Measurements from ENCODE around the gene DNLZ. TPM values are rescaled to one million over a fixed set of nuclear protein-coding genes. Genes with fewer than 3 reads are reported as not detected.

Gene DNLZ
- total and polyA plus RNA-seq, 5 donors from 2014 or later, result 25.5 to 67.9 (median 57.6) TPM

- Histone ChIP-seq H3K4me3 (ENCODE audit: low read depth, low read length) (no peak overlapping the region), H3K27ac (ENCODE audit: insufficient read depth, low read length, poor library complexity, severe bottlenecking) (no peak overlapping the region), H3K27me3 (ENCODE audit: control insufficient read depth, insufficient read depth, low read length) (no peaks in the 10 kb centered on the region), H3K4me1 (ENCODE audit: control insufficient read depth, insufficient read depth, low read length, poor library complexity, severe bottlenecking) (peaks cover 14% of the 10 kb centered on the region), H3K36me3 (ENCODE audit: control insufficient read depth, insufficient read depth, low read length) (no peaks in the 10 kb centered on the region), H3K9me3 (ENCODE audit: control insufficient read depth in 2 of 2, low read length in 2 of 2) (no peaks in the 10 kb centered on the region)
- no peaks in the 10 kb centered on the region for H3K27me3 Mint-ChIP-seq
- H3K9me3 Mint-ChIP-seq, result no peaks in the 10 kb centered on the region
- ATAC-seq (ENCODE audit: low read depth in 2 of 2), result no peak
- H3K27ac Mint-ChIP-seq, result peak overlapping the region in 1 of 3 donors; percentile 32
- H3K4me1 Mint-ChIP-seq, result peaks cover 0 to 5% (median 2%) of the 10 kb centered on the region in 4 donors
- no peaks in the 10 kb centered on the region for H3K36me3 Mint-ChIP-seq
- no peak for DNase-seq
- peak overlapping the region in 1 of 4 donors; percentile 79 for H3K4me3 Mint-ChIP-seq
Observed at GRCh38 chr9:136328011-136328621, 35.4 kb downstream of the DNLZ start.

- no peaks in the 10 kb centered on the region for H3K9me3 ChIP-seq (ENCODE audit: control insufficient read depth in 2 of 2, low read length in 2 of 2)
- Mint-ChIP-seq H3K36me3 (no peaks in the 10 kb centered on the region), H3K27ac (peak within 1 kb of the TSS in 1 of 3 donors; percentile 32), H3K27me3 (no peaks in the 10 kb centered on the region), H3K4me1 (peaks cover 0 to 5% (median 2%) of the 10 kb centered on the region in 4 donors), H3K4me3 (peak within 1 kb of the TSS in 2 of 4 donors; percentile 68 to 74), H3K9me3 (no peaks in the 10 kb centered on the region)
- peak in 2 of 3 donors; percentile 17 to 40 for DNase-seq
- no peak within 1 kb of the TSS for H3K27ac ChIP-seq (ENCODE audit: insufficient read depth, low read length, poor library complexity, severe bottlenecking)
- ATAC-seq (ENCODE audit: low read depth in 2 of 2), result peak in 1 of 2 donors; percentile 39
- no peak within 1 kb of the TSS for H3K4me3 ChIP-seq (ENCODE audit: low read depth, low read length)
- H3K27me3 ChIP-seq (ENCODE audit: control insufficient read depth, insufficient read depth, low read length), result no peaks in the 10 kb centered on the region
- no peaks in the 10 kb centered on the region for H3K36me3 ChIP-seq (ENCODE audit: control insufficient read depth, insufficient read depth, low read length)
- peaks cover 14% of the 10 kb centered on the region for H3K4me1 ChIP-seq (ENCODE audit: control insufficient read depth, insufficient read depth, low read length, poor library complexity, severe bottlenecking)
Observed at GRCh38 chr9:136327304-136327974, 36.1 kb downstream of the DNLZ start, which contains the start of gene GPSM1. TSS of gene GPSM1 (plus strand) at chr9:136327539. CDS start at chr9:136327696, 157 bp downstream.

- peaks cover 14% of the 10 kb centered on the region for H3K4me1 ChIP-seq (ENCODE audit: control insufficient read depth, insufficient read depth, low read length, poor library complexity, severe bottlenecking)
- no peak for DNase-seq
- peaks cover 4% of the 10 kb centered on the region for H3K27me3 Mint-ChIP-seq
- H3K27me3 ChIP-seq (ENCODE audit: control insufficient read depth, insufficient read depth, low read length), result no peaks in the 10 kb centered on the region
- no peaks in the 10 kb centered on the region for H3K9me3 Mint-ChIP-seq
- no peak overlapping the region for H3K4me3 ChIP-seq (ENCODE audit: low read depth, low read length)
- peaks cover 0 to 5% (median 2%) of the 10 kb centered on the region in 4 donors for H3K4me1 Mint-ChIP-seq
- no peak overlapping the region for H3K27ac Mint-ChIP-seq
- H3K9me3 ChIP-seq (ENCODE audit: control insufficient read depth in 2 of 2, low read length in 2 of 2), result no peaks in the 10 kb centered on the region
- ATAC-seq (ENCODE audit: low read depth in 2 of 2), result no peak
- H3K36me3 Mint-ChIP-seq, result no peaks in the 10 kb centered on the region
- H3K27ac ChIP-seq (ENCODE audit: insufficient read depth, low read length, poor library complexity, severe bottlenecking), result no peak overlapping the region
- H3K4me3 Mint-ChIP-seq, result peak overlapping the region in 2 of 4 donors; percentile 68 to 74
- H3K36me3 ChIP-seq (ENCODE audit: control insufficient read depth, insufficient read depth, low read length), result no peaks in the 10 kb centered on the region
Observed at GRCh38 chr9:136326761-136327303, 36.7 kb downstream of the DNLZ start.

GRCh38 chr9:136326061-136326760 is 37.3 kb downstream of the DNLZ start:
- H3K4me3 Mint-ChIP-seq, result peak overlapping the region in 2 of 4 donors; percentile 28 to 29

GRCh38 chr9:136325358-136325757 is 38.2 kb downstream of the DNLZ start:
- H3K4me3 ChIP-seq (ENCODE audit: low read depth, low read length), result no peak overlapping the region
- no peaks in the 10 kb centered on the region for H3K36me3 ChIP-seq (ENCODE audit: control insufficient read depth, insufficient read depth, low read length)
- H3K4me1 Mint-ChIP-seq, result peaks cover 0 to 5% (median 2%) of the 10 kb centered on the region in 4 donors
- peaks cover 14% of the 10 kb centered on the region for H3K4me1 ChIP-seq (ENCODE audit: control insufficient read depth, insufficient read depth, low read length, poor library complexity, severe bottlenecking)
- H3K9me3 Mint-ChIP-seq, result no peaks in the 10 kb centered on the region
- H3K27me3 ChIP-seq (ENCODE audit: control insufficient read depth, insufficient read depth, low read length), result no peaks in the 10 kb centered on the region
- H3K4me3 Mint-ChIP-seq, result peak overlapping the region in 1 of 4 donors; percentile 29
- H3K27ac ChIP-seq (ENCODE audit: insufficient read depth, low read length, poor library complexity, severe bottlenecking), result no peak overlapping the region
- H3K27ac Mint-ChIP-seq, result no peak overlapping the region
- no peaks in the 10 kb centered on the region for H3K36me3 Mint-ChIP-seq
- H3K27me3 Mint-ChIP-seq, result peaks cover 4% of the 10 kb centered on the region
- no peak for ATAC-seq (ENCODE audit: low read depth in 2 of 2)
- no peaks in the 10 kb centered on the region for H3K9me3 ChIP-seq (ENCODE audit: control insufficient read depth in 2 of 2, low read length in 2 of 2)
- no peak for DNase-seq

More at GRCh38 chr9:136326061-136326760, 37.3 kb downstream of the DNLZ start:
- Histone ChIP-seq H3K4me3 (ENCODE audit: low read depth, low read length) (no peak overlapping the region), H3K36me3 (ENCODE audit: control insufficient read depth, insufficient read depth, low read length) (no peaks in the 10 kb centered on the region), H3K9me3 (ENCODE audit: control insufficient read depth in 2 of 2, low read length in 2 of 2) (no peaks in the 10 kb centered on the region), H3K4me1 (ENCODE audit: control insufficient read depth, insufficient read depth, low read length, poor library complexity, severe bottlenecking) (peaks cover 14% of the 10 kb centered on the region), H3K27ac (ENCODE audit: insufficient read depth, low read length, poor library complexity, severe bottlenecking) (no peak overlapping the region), H3K27me3 (ENCODE audit: control insufficient read depth, insufficient read depth, low read length) (no peaks in the 10 kb centered on the region)
- H3K27ac Mint-ChIP-seq, result no peak overlapping the region
- peaks cover 4% of the 10 kb centered on the region for H3K27me3 Mint-ChIP-seq
- DNase-seq (no peak), ATAC-seq (ENCODE audit: low read depth in 2 of 2) (no peak)
- no peaks in the 10 kb centered on the region for H3K9me3 Mint-ChIP-seq
- H3K36me3 Mint-ChIP-seq, result no peaks in the 10 kb centered on the region
- peaks cover 0 to 5% (median 2%) of the 10 kb centered on the region in 4 donors for H3K4me1 Mint-ChIP-seq

- ATAC-seq (ENCODE audit: low read depth in 2 of 2) (no peak), DNase-seq (no peak)
- no peak overlapping the region for H3K4me3 ChIP-seq (ENCODE audit: low read depth, low read length)
- H3K36me3 ChIP-seq (ENCODE audit: control insufficient read depth, insufficient read depth, low read length), result no peaks in the 10 kb centered on the region
- no peaks in the 10 kb centered on the region for H3K9me3 ChIP-seq (ENCODE audit: control insufficient read depth in 2 of 2, low read length in 2 of 2)
- Mint-ChIP-seq H3K4me3 (peak overlapping the region in 1 of 4 donors; percentile 29), H3K27ac (no peak overlapping the region), H3K27me3 (peaks cover 4% of the 10 kb centered on the region), H3K4me1 (peaks cover 0 to 5% (median 2%) of the 10 kb centered on the region in 4 donors), H3K9me3 (no peaks in the 10 kb centered on the region), H3K36me3 (no peaks in the 10 kb centered on the region)
- peaks cover 14% of the 10 kb centered on the region for H3K4me1 ChIP-seq (ENCODE audit: control insufficient read depth, insufficient read depth, low read length, poor library complexity, severe bottlenecking)
- H3K27me3 ChIP-seq (ENCODE audit: control insufficient read depth, insufficient read depth, low read length), result no peaks in the 10 kb centered on the region
- H3K27ac ChIP-seq (ENCODE audit: insufficient read depth, low read length, poor library complexity, severe bottlenecking), result no peak overlapping the region
Observed at GRCh38 chr9:136324501-136325300, 38.8 kb downstream of the DNLZ start.

GRCh38 chr9:136323371-136323789 is 40.2 kb downstream of the DNLZ start:
- H3K36me3 ChIP-seq (ENCODE audit: control insufficient read depth, insufficient read depth, low read length), result no peaks in the 10 kb centered on the region
- no peaks in the 10 kb centered on the region for H3K27me3 ChIP-seq (ENCODE audit: control insufficient read depth, insufficient read depth, low read length)

More at GRCh38 chr9:136323371-136323789, 40.2 kb downstream of the DNLZ start:
- Histone ChIP-seq H3K4me3 (ENCODE audit: low read depth, low read length) (no peak overlapping the region), H3K27ac (ENCODE audit: insufficient read depth, low read length, poor library complexity, severe bottlenecking) (no peak overlapping the region), H3K4me1 (ENCODE audit: control insufficient read depth, insufficient read depth, low read length, poor library complexity, severe bottlenecking) (peaks cover 10% of the 10 kb centered on the region), H3K9me3 (ENCODE audit: control insufficient read depth in 2 of 2, low read length in 2 of 2) (no peaks in the 10 kb centered on the region)
- H3K27me3 Mint-ChIP-seq, result peaks cover 4% of the 10 kb centered on the region
- no peaks in the 10 kb centered on the region for H3K4me1 Mint-ChIP-seq
- no peaks in the 10 kb centered on the region for H3K36me3 Mint-ChIP-seq
- no peak overlapping the region for H3K4me3 Mint-ChIP-seq
- ATAC-seq (ENCODE audit: low read depth in 2 of 2), result no peak
- no peak for DNase-seq
- no peaks in the 10 kb centered on the region for H3K9me3 Mint-ChIP-seq
- H3K27ac Mint-ChIP-seq, result no peak overlapping the region
